Heart right ventricle (tissue), 16 donors: ENCODE measurements around the gene CCDC85C. TPM values are rescaled to one million over a fixed set of nuclear protein-coding genes. Genes with fewer than 3 reads are reported as not detected.

Experiments used
- ATAC-seq, 8 donors: fragments of 200-7000 bp; cut with Tn5 transposase; one replicate each; pipeline ENCODE4 v1.9.1; 2020; ENCODE audit warnings: mild to moderate bottlenecking in 8 of 8, moderate library complexity in 8 of 8, moderate number of reproducible peaks in 1 of 8
- DNase-seq, 2 donors: peaks; one replicate each; pipeline ENCODE4 v3.0.0-alpha.2; 2020
- H3K27ac ChIP-seq, 10 donors: fragments of 200-600 bp; sonication (generic) in 2 of 10; one replicate each; pipeline versions ENCODE4 v1.5.0 to v1.8.0; 2020 to 2022; ENCODE audit warnings: mild to moderate bottlenecking in 3 of 10
- H3K27me3 ChIP-seq, 7 donors: fragments of 200-600 bp; one replicate each; pipeline ENCODE4 v1.8.0; 2021 to 2022; ENCODE audit warnings: mild to moderate bottlenecking in 2 of 7
- H3K36me3 ChIP-seq, 9 donors: fragments of 200-600 bp; sonication (generic) in 1 of 9; one replicate each; pipeline versions ENCODE4 v1.5.0 to v1.8.0; 2020 to 2022; ENCODE audit warnings: mild to moderate bottlenecking in 2 of 9
- H3K4me1 ChIP-seq, 9 donors: fragments of 200-600 bp; sonication (generic) in 1 of 9; one replicate each; pipeline versions ENCODE4 v1.5.0 to v1.8.0; 2020 to 2022; ENCODE audit warnings: mild to moderate bottlenecking in 4 of 9
- H3K4me3 ChIP-seq, 10 donors: fragments of 200-600 bp; sonication (generic) in 2 of 10; one replicate each; pipeline versions ENCODE4 v1.5.0 to v1.8.0; 2020 to 2022; ENCODE audit warnings: mild to moderate bottlenecking in 7 of 10, moderate library complexity in 2 of 10
- H3K9me3 ChIP-seq, 11 donors: fragments of 200-600 bp in 10 of 11; sonication (generic) in 2 of 11; one replicate each; pipeline versions ENCODE4 v1.5.0 to v1.8.0; 2013 to 2022; ENCODE audit warnings: mild to moderate bottlenecking in 2 of 11, control low read depth in 1 of 11, moderate library complexity in 1 of 11
- WGBS, 2 donors: extraction: QIAGEN DNeasy Blood & Tissue Kit; methylation state at CpG; one replicate each; pipeline ENCODE4 v1.1.7; 2013; ENCODE audit warnings: inconsistent platforms in 1 of 2; 5-methylcytosine and 5-hydroxymethylcytosine counted together
- intact Hi-C, 10 donors: fragments of 100-400 bp; cut with DNase I; formaldehyde crosslinking; loops; one replicate each; pipeline versions ENCODE4 v1.11.1 to v1.14.2; 2022
- polyA plus RNA-seq, 2 donors: library from polyadenylated mRNA; stranded (reverse); fragments of 200-250 nt; gene quantifications; one replicate each; pipeline ENCODE4 v1.2.3, GENCODE V29; 2013
- total RNA-seq, 10 donors: library from RNA; stranded (reverse); fragmentation: NEBNext Ultra II Directional in 3 of 10; extraction: Animal tissue kit (Norgen Biotek cat#: 25700) in 3 of 10; gene quantifications; one replicate each; pipeline versions ENCODE4 v1.2.1 to v1.2.4, GENCODE V29; 2021 to 2023
- TF ChIP-seq, protein P1 (sequence below), 9 donors: fragments of 200-600 bp; sonication (generic) in 2 of 9; IDR thresholded peaks; one replicate each; pipeline versions ENCODE4 v1.5.0 to v1.8.0; 2021 to 2022; ENCODE audit warnings: antibody characterized with exemption in 9 of 9, mild to moderate bottlenecking in 5 of 9, moderate library complexity in 1 of 9
- donor health status: Arrhythmogenic right ventricular cardiomyopathy.
- donor health status: ischemic (EF 13 %, LVEDD 7.1; RV severe dilation, severe dysfunction).
- donor health status: healthy with polysubstance abuse.
- donor health status: DM: no; HTN: yes; CAD: no.
- donor health status: DM: no; HTN: no; CAD: no.
- donor health status: ischemic (EF 25% LVEDD 6.9; RV normal size, moderate dysfunction).
- donor health status: ischemic (EF 25% LVEDD 5.7; RV mildly dilated, moderate dysfunction).
- donor health status: healthy.
- donor health status: DM: yes; HTN: yes; CAD: no.
- donor health status: Ischemic cardiomyopathy.
- donor health status: ischemic (EF 35%, LVEDD 5.7; RV mildly dilated, moderate dysfunction).
- donor health status: nonischemic (EF 11% LVEDD 7.7; RV severe dilation, severe dysfunction).
- donor health status: DM: yes; HTN: yes; CAD: no.
- donor health status: PGD.
- donor health status: ischemic (EF 29% LVEDD 5.4; RV normal size, mild dysfunction).
- donor health status: nonischemic (EF 23%, LVEDD 6.1; RV moderate dilation, normal function).

Gene CCDC85C
- total and polyA plus RNA-seq, 12 donors = 9.0 to 50.2 (median 31.5) TPM

DNA sequence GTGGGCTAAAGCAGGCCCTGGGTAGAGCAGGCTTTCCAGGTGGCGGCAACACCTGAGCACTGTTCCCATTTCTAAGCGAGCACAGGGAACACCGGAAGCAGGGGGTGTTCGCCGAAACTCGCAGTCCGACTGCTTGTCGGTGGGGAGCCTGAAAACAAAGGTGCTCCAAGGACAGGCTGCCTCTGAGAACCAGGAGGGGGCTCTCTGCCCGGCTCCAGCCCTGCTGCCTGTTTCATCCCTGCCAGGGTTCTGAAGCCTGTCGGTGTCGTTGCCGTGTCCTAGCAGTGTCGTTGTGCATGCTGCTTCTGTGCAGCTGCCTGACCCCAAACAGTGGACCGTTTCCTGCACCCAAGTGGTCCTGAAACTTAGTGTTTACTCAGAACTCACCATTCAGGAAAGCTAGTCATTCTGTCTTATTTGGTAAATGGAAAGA lies 101.0 kb downstream of the CCDC85C start:
- no peaks in the 10 kb centered on the region for H3K27me3 ChIP-seq
- peaks cover 5 to 100% (median 75%) of the 10 kb centered on the region in 9 donors for H3K36me3 ChIP-seq
- no peak overlapping the region for H3K4me3 ChIP-seq
- intact Hi-C loops = no loop called here
- no peak for DNase-seq
- peaks cover 0 to 6% (median 0%) of the 10 kb centered on the region in 9 donors for H3K4me1 ChIP-seq
- TF ChIP-seq, protein P1, sequence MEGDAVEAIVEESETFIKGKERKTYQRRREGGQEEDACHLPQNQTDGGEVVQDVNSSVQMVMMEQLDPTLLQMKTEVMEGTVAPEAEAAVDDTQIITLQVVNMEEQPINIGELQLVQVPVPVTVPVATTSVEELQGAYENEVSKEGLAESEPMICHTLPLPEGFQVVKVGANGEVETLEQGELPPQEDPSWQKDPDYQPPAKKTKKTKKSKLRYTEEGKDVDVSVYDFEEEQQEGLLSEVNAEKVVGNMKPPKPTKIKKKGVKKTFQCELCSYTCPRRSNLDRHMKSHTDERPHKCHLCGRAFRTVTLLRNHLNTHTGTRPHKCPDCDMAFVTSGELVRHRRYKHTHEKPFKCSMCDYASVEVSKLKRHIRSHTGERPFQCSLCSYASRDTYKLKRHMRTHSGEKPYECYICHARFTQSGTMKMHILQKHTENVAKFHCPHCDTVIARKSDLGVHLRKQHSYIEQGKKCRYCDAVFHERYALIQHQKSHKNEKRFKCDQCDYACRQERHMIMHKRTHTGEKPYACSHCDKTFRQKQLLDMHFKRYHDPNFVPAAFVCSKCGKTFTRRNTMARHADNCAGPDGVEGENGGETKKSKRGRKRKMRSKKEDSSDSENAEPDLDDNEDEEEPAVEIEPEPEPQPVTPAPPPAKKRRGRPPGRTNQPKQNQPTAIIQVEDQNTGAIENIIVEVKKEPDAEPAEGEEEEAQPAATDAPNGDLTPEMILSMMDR (IDR thresholded peaks at IDR 0.05) = no peak
- WGBS, 2 donors = 76 to 81% methylated on average over 14 of the region's 14 CpGs
- ATAC-seq = no peak
- H3K9me3 ChIP-seq = no peaks in the 10 kb centered on the region
- no peak overlapping the region for H3K27ac ChIP-seq

DNA sequence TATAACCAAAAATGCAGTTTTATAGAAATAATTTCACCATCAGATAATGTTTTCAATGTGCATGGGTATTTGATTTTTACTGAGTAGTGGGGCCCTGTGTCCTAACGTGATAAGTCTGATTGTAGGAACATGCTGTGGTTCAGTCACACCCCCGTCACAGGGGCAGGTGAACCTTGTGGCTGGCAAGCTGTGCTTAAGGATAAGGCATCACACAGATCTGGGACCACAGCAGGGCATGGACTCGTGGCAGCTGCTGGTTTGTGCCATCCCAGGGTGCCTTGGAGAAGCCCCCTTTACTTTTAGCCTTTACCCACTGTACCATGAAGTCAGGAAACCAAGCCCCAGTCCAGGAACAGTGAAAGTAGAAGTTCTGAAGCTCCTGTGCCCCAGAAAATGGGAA lies 106.1 kb downstream of the CCDC85C start:
- intact Hi-C loops = no loop called here
- peaks cover 5 to 100% (median 64%) of the 10 kb centered on the region in 9 donors for H3K36me3 ChIP-seq
- no peak overlapping the region for H3K4me3 ChIP-seq
- H3K27me3 ChIP-seq = no peaks in the 10 kb centered on the region
- TF ChIP-seq, protein P1 (IDR thresholded peaks at IDR 0.05) = no peak
- no peak overlapping the region for H3K27ac ChIP-seq
- H3K9me3 ChIP-seq = no peaks in the 10 kb centered on the region
- 90 to 92% methylated on average over 3 of the region's 3 CpGs for WGBS, 2 donors
- H3K4me1 ChIP-seq = peaks cover 0 to 6% (median 0%) of the 10 kb centered on the region in 9 donors
- ATAC-seq (no peak), DNase-seq (no peak)

DNA sequence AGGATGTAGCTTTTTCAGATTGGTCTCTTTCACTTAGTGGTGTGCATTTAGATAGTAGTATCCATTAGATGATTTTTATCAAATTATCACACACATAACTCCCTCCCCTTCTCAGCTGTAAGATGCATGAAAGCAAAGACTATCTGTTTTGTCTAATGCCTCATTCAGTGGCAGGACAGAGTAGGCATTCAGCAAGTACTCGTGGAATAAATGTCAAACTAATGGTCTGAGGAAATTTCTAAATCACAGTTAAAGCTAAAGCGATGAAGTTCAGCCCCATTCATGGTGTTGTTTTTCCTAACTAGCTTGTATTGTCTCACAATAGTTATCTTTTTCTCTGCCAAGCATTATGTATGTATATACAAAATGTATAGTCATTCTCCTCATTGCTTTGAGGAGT lies 106.7 kb downstream of the CCDC85C start:
- ATAC-seq = no peak
- 94 to 98% methylated on average over 2 of the region's 2 CpGs for WGBS, 2 donors
- Histone ChIP-seq H3K4me1 (peaks cover 0 to 6% (median 0%) of the 10 kb centered on the region in 9 donors), H3K27ac (no peak overlapping the region), H3K4me3 (no peak overlapping the region), H3K9me3 (no peaks in the 10 kb centered on the region), H3K27me3 (no peaks in the 10 kb centered on the region), H3K36me3 (peaks cover under 1 to 100% (median 63%) of the 10 kb centered on the region in 9 donors)
- no peak for DNase-seq
- TF ChIP-seq, protein P1 (IDR thresholded peaks at IDR 0.05) = no peak
- intact Hi-C loops = no loop called here

DNA sequence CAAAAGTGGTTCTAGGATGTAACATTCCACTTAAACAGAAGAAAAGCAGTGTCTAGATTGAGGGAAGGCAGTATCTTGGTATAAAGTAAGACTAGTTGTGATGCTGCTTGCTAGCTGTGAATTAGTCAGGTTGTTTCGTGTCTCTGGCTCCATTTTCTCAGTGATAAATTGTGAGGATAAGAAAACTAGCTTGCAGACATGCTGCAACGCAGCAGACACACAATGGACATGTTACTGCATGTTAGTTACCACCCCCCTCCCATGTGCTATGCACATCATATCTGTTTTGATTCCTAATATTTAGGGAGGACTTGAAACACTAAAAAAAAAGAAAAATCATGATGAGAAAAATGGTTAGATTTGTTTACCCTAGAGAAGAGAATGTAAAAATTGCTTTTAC lies 119.9 kb downstream of the CCDC85C start:
- Histone ChIP-seq H3K27me3 (no peaks in the 10 kb centered on the region), H3K36me3 (no peaks in the 10 kb centered on the region), H3K27ac (no peak overlapping the region), H3K4me3 (no peak overlapping the region), H3K9me3 (no peaks in the 10 kb centered on the region), H3K4me1 (peaks cover 0 to 76% (median 47%) of the 10 kb centered on the region in 9 donors)
- ATAC-seq (no peak), DNase-seq (no peak)
- WGBS, 2 donors = 54 to 55% methylated on average over 2 of the region's 2 CpGs
- TF ChIP-seq, protein P1 (IDR thresholded peaks at IDR 0.05) = no peak
- intact Hi-C loops = no loop called here
